Karpas-422 (cell line): ENCODE data around the gene COPA. TPM values are rescaled to one million over a fixed set of nuclear protein-coding genes. Genes with fewer than 3 reads are reported as not detected.

Experiments used
- DNase-seq: peaks from one replicate; pipeline ENCODE4 v3.0.0-alpha.2; 2015
- H2AFZ ChIP-seq: fragments of 200-600 bp; sonication (generic); 2 replicates; pipeline ENCODE4 v1.6.1; 2014; ENCODE audit warnings: antibody characterized with exemption, low read length, mixed read lengths
- H3K27ac ChIP-seq: fragments of 200-600 bp; sonication (generic); 2 replicates; pipeline ENCODE4 v1.5.1; 2014; ENCODE audit warnings: mild to moderate bottlenecking, low read length, moderate library complexity
- H3K27me3 ChIP-seq: fragments of 200-600 bp; sonication (generic); 2 replicates; pipeline ENCODE4 v1.6.1; 2014; ENCODE audit warnings: low read length, mixed read lengths
- H3K36me3 ChIP-seq: fragments of 200-600 bp; sonication (generic); 2 replicates; pipeline ENCODE4 v1.6.1; 2014; ENCODE audit warnings: low read length, mixed read lengths; ENCODE audit not compliant: insufficient read depth
- H3K4me1 ChIP-seq: fragments of 200-600 bp; sonication (generic); 2 replicates; pipeline ENCODE4 v1.6.1; 2014; ENCODE audit warnings: mild to moderate bottlenecking, low read length, mixed read lengths
- H3K4me2 ChIP-seq: fragments of 200-600 bp; sonication (generic); 2 replicates; pipeline ENCODE4 v1.6.1; 2014; ENCODE audit warnings: low read length, low read depth, mild to moderate bottlenecking; ENCODE audit not compliant: poor library complexity, severe bottlenecking
- H3K4me3 ChIP-seq: fragments of 200-600 bp; sonication (generic); 2 replicates; pipeline ENCODE4 v1.5.1; 2014; ENCODE audit warnings: mild to moderate bottlenecking, antibody characterized with exemption, low read length, mixed read lengths
- H3K79me2 ChIP-seq: fragments of 200-600 bp; sonication (generic); 2 replicates; pipeline ENCODE4 v1.6.1; 2014; ENCODE audit warnings: mild to moderate bottlenecking, low read length, mixed read lengths
- H3K9ac ChIP-seq: fragments of 200-600 bp; sonication (generic); 2 replicates; pipeline ENCODE4 v1.6.0; 2014; ENCODE audit warnings: low read length
- H3K9me2 ChIP-seq: fragments of 200-600 bp; sonication (generic), shearing (Covaris generic); replicated peaks from 2 replicates; pipeline ENCODE4 v1.6.0; 2014; ENCODE audit warnings: mild to moderate bottlenecking, low read length, moderate library complexity; ENCODE audit not compliant: insufficient read depth
- H3K9me3 ChIP-seq: fragments of 300-700, 200-600 bp; sonication (generic); 2 replicates; pipeline ENCODE4 v1.6.1; 2014; ENCODE audit warnings: low read length, mixed read lengths
- H4K20me1 ChIP-seq: fragments of 200-600 bp; sonication (generic); 2 replicates; pipeline ENCODE4 v1.6.1; 2014; ENCODE audit warnings: mild to moderate bottlenecking, antibody characterized with exemption, low read length, low read depth; ENCODE audit not compliant: insufficient read depth
- total RNA-seq: library from RNA; depleted of rRNA; stranded (reverse); fragments of >200 nt; shearing (Covaris generic); gene quantifications from 2 replicates; pipeline ENCODE4 v1.2.3, GENCODE V29; 2014; ENCODE audit warnings: low replicate concordance

COPA gene
- total RNA-seq, 1 experiment from 2014 or later: 107 TPM

DNA sequence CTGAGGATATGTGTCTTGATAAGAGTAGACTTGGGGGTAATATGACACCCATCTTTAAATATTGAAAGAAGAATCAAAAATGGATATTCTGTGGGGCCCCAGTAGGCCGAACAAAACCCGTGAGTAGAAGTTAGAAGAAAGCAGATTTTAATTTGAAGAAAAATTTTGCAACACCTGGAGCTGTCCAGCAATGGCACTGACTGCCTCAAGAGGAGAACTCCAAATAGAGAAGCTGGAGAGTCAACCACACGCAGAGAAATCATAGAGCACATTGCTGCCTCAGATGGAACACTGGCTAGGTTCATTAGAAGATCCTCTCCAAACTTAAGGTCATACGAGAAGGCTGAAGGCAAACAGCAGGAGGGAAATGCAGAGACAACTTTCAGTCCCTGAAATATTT lies 30.6 kb upstream of the COPA start:
- Histone ChIP-seq H3K4me3 (no peak overlapping the region), H3K27ac (0 out of 2 replicates have a peak overlapping the region, but pooled peaks have one; percentile 0), H3K79me2 (no peaks in the 10 kb centered on the region), H3K36me3 (no peaks in the 10 kb centered on the region), H4K20me1 (no peaks in the 10 kb centered on the region), H2AFZ (no peak overlapping the region), H3K27me3 (no peaks in the 10 kb centered on the region), H3K4me1 (peaks cover 33% of the 10 kb centered on the region), H3K9ac (no peak overlapping the region; the same call in none of the 2 replicates), H3K9me2 (no peaks in the 10 kb centered on the region), H3K9me3 (no peaks in the 10 kb centered on the region), H3K4me2 (no peak overlapping the region)
- peak; percentile 53 for DNase-seq

DNA sequence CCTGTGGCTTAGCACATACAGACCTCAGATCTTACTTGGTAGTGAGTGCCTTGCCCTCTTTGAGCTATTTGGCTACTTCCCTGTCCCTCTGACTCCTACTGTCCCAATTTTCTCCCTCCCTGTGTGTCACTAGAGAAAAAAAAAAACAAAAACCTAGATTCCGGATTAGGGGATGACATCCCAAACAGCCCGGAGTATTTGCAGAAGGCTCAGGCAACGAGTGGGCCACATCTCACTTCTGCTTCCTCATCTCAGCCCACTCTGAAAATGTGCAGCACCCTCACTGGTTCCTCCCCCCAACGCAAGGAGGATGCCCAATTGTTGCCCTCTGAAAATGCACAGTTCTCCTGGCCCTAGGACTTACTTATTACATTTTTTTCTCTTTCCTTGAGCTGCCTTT lies 28.7 kb upstream of the COPA start:
- Histone ChIP-seq H3K4me3 (no peak overlapping the region), H3K9me3 (no peaks in the 10 kb centered on the region)
- DNase-seq: peak; percentile 34

DNA sequence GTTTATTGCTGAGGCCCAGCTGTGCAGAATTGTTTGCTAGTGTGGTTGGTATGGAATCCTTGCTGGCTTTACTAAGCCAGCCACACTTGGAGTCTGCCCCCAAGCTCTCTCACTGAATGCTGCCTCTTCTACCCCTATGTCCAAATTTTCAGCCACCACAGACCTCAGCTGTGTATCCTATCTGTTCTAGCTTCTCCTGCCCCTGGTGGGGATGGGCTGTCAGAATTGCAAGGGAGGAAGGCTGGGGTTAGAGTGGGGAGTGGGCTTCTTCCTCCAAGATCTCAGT lies 28.2 kb upstream of the COPA start:
- H4K20me1 ChIP-seq: no peaks in the 10 kb centered on the region

More for the DNA sequence above, 28.7 kb upstream of the COPA start:
- H3K4me2 ChIP-seq: no peak overlapping the region
- H3K9ac ChIP-seq: no peak overlapping the region
- no peak overlapping the region for H2AFZ ChIP-seq
- no peaks in the 10 kb centered on the region for H3K27me3 ChIP-seq
- peaks cover 35% of the 10 kb centered on the region for H3K4me1 ChIP-seq
- H3K27ac ChIP-seq: no peak overlapping the region
- H3K79me2 ChIP-seq: no peaks in the 10 kb centered on the region
- H3K9me2 ChIP-seq: no peaks in the 10 kb centered on the region
- H3K36me3 ChIP-seq: no peaks in the 10 kb centered on the region
- H4K20me1 ChIP-seq: no peaks in the 10 kb centered on the region

DNA sequence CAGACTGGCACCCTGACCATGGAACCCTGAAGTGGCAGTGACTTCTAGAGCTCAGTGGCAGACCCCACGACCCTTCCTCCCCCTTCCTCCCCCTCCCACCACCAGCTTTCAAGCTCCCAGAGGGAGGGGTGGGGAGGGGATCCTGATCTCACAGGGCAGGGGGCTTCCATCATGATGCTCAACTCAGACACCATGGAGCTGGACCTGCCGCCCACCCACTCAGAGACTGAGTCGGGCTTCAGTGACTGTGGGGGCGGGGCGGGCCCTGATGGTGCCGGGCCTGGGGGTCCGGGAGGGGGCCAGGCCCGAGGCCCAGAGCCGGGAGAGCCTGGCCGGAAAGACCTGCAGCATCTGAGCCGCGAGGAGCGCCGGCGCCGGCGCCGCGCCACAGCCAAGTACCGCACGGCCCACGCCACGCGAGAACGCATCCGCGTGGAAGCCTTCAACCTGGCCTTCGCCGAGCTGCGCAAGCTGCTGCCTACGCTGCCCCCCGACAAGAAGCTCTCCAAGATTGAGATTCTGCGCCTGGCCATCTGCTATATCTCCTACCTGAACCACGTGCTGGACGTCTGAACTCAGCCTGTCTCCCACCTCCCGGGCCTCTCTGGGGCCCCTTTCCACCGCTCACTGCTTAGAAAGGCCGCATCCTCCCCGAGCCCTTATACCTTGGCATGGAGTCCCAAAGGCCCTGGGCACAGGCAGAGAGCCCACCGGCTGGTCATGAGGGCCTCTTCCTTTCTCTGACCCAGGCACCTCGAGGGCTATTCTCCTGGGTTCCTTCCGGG lies 27.7 kb upstream of the COPA start:
- peak; percentile 20 for DNase-seq
- H3K4me3 ChIP-seq: no peak overlapping the region
- peaks cover 37% of the 10 kb centered on the region for H3K4me1 ChIP-seq
- no peaks in the 10 kb centered on the region for H3K9me2 ChIP-seq
- no peaks in the 10 kb centered on the region for H3K9me3 ChIP-seq
- no peak overlapping the region for H3K9ac ChIP-seq
- H3K79me2 ChIP-seq: no peaks in the 10 kb centered on the region
- no peak overlapping the region for H2AFZ ChIP-seq
- H3K4me2 ChIP-seq: no peak overlapping the region
- H3K36me3 ChIP-seq: no peaks in the 10 kb centered on the region
- no peak overlapping the region for H3K27ac ChIP-seq
- no peaks in the 10 kb centered on the region for H4K20me1 ChIP-seq
- H3K27me3 ChIP-seq: no peaks in the 10 kb centered on the region

More for the DNA sequence above, 28.2 kb upstream of the COPA start:
- peaks cover 37% of the 10 kb centered on the region for H3K4me1 ChIP-seq
- peak; percentile 19 for DNase-seq
- no peaks in the 10 kb centered on the region for H3K9me2 ChIP-seq
- no peaks in the 10 kb centered on the region for H3K9me3 ChIP-seq
- H3K36me3 ChIP-seq: no peaks in the 10 kb centered on the region
- no peak overlapping the region for H3K9ac ChIP-seq
- H3K4me3 ChIP-seq: no peak overlapping the region
- no peak overlapping the region for H3K4me2 ChIP-seq
- no peak overlapping the region for H2AFZ ChIP-seq
- H3K79me2 ChIP-seq: no peaks in the 10 kb centered on the region
- no peak overlapping the region for H3K27ac ChIP-seq
- no peaks in the 10 kb centered on the region for H3K27me3 ChIP-seq

DNA sequence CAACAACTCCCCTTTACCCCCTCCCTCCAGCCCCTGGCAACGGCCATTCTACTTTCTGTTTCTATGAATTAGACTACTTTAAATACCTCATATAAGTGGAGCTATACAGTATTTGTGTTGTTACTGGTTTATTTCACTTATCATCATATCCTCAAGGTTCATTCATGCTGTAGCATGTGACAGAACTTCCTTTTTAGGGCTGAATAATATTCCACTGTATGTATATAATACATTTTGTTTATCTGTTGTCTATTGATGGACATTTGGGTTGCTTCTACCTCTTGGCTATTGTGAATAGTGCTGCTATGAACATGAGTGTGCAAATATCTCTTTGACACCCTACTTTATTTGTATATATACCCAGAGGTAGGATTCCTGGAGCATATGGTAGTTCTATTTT lies 26.0 kb upstream of the COPA start:
- H3K36me3 ChIP-seq: no peaks in the 10 kb centered on the region
- H3K9me3 ChIP-seq: no peaks in the 10 kb centered on the region
- H3K79me2 ChIP-seq: no peaks in the 10 kb centered on the region
- H2AFZ ChIP-seq: no peak overlapping the region
- no peaks in the 10 kb centered on the region for H3K27me3 ChIP-seq
- peaks cover 24% of the 10 kb centered on the region for H3K4me1 ChIP-seq
- no peak overlapping the region for H3K9ac ChIP-seq
- H4K20me1 ChIP-seq: no peaks in the 10 kb centered on the region
- no peak overlapping the region for H3K4me3 ChIP-seq
- no peak overlapping the region for H3K4me2 ChIP-seq
- no peak overlapping the region for H3K27ac ChIP-seq
- peak; percentile 26 for DNase-seq
- no peaks in the 10 kb centered on the region for H3K9me2 ChIP-seq

DNA sequence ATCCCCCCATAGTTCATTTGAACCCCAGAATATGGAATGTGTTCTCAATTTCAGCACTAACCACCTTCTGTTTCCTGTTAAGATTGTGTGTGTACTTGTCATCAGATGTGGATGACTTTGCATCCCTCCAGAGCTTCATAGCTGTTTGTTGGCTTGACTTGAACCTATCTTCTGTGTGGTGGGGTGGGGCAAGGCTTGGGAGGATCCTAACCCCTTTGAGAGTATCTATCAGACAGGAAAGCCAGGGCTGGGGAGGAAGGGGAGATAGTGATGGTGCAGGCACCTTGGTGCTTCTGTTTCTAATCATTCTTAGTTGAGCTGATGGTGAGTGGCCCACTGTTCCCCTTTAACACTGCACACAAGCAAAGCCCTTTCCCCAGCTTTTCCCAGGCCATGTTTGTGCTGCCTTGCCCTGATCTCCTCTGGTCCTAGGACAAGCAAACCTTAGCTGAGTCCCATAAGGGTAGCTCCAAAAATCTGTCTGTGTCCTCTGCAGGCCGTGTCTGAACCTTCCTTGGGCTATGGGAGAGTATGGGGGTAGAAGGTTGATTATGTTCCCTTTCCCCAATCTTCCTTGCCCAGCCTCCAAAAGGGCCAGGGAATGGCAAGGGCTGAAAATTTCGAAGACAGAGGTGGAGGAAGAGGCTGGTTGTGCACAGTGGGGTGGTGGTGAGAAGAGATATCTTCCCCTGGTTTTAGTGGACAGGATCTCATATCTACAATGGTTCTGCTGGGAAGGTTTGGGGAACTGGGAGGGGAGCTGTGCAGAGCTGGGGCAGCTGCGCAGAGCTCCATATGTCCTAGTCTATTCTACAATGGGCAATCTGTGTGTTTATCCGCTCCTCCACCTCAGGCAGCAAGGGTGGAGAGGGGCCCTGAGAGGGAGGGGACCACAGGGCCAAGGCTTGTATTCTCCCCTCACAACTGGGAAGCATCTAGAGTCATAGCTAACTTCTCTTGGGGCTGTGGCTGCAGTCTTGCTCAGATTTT lies 25.2 kb upstream of the COPA start:
- Histone ChIP-seq H3K79me2 (no peaks in the 10 kb centered on the region), H3K9me3 (no peaks in the 10 kb centered on the region), H4K20me1 (no peaks in the 10 kb centered on the region), H3K4me1 (peaks cover 15% of the 10 kb centered on the region), H3K9ac (no peak overlapping the region), H3K27ac (no peak overlapping the region), H3K9me2 (no peaks in the 10 kb centered on the region), H3K4me3 (no peak overlapping the region), H2AFZ (no peak overlapping the region), H3K36me3 (no peaks in the 10 kb centered on the region), H3K27me3 (no peaks in the 10 kb centered on the region), H3K4me2 (no peak overlapping the region)
- peak; percentile 14 for DNase-seq

DNA sequence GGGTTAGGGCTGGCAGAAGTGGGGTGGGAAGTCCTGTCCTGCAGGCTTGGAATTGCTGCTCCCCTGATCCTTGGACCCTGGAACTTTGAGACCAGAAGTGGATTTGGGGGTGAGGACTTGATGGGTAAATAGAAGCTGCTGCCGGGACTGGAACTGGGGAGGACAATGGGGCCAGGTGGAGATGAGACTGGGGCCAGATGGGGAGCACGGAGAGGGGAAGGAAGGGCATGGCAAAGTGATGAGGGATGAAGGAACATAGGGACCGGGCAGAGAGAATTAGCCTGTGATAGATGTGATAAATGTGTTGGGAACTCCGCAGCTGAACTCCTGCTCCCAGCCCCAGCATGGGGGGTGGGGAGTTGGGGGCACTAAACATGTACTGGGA lies 24.5 kb upstream of the COPA start:
- H2AFZ ChIP-seq: no peak overlapping the region
- no peak overlapping the region for H3K4me2 ChIP-seq

More for the DNA sequence above, 24.5 kb upstream of the COPA start:
- Histone ChIP-seq H3K27ac (no peak overlapping the region), H3K4me1 (peaks cover 15% of the 10 kb centered on the region), H3K9me2 (no peaks in the 10 kb centered on the region), H3K79me2 (no peaks in the 10 kb centered on the region), H3K36me3 (no peaks in the 10 kb centered on the region), H3K9me3 (no peaks in the 10 kb centered on the region), H4K20me1 (no peaks in the 10 kb centered on the region), H3K4me3 (no peak overlapping the region), H3K27me3 (no peaks in the 10 kb centered on the region), H3K9ac (no peak overlapping the region)
- no peak for DNase-seq
